ENCODE data around the gene PAWR.
"Not testable (repeated sequence)": the region's sequence is repeated elsewhere in the genome, so short reads cannot be mapped to it uniquely, and the experiment has no call there.

The PAWR gene

DNA sequence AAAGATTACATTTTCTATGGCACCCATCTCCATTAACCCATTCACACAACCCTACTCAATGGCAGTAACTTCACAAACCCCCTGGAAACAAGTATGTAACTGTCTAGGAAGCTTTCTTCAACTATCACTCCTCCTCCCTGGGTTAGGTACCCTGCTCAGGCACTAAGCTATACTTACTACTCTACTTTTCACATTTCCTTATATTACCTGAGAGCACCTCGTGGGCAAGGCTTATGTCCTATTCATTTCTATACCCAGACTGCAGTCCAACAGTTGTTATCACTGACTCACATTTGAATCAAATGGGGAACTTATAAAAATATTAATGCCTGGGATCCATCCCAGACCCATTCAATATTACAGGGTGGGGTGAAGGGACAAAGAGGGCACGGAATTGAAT lies 4.6 kb downstream of the PAWR start:
- no peak for DNase-seq (ENCODE audit: low read depth)

DNA sequence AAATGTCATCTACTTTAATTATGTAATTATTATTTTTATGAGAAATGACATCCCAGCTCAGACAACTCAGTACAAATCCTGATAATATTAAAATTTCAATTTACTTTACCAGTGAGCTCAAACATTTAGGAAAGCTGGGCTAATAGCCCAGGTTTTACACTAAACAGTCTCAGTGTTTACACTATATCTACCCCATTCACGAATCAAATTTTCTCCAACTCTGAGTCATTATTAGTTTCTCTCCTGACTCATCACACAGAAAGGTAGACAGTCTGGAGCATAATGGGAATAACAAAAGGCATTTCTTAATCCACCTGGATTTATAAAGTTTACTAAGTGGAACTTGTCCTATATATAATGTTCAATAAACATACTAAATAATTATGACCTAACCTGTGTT lies 5.7 kb downstream of the PAWR start:
- DNase-seq (ENCODE audit: low read depth), result no peak

DNA sequence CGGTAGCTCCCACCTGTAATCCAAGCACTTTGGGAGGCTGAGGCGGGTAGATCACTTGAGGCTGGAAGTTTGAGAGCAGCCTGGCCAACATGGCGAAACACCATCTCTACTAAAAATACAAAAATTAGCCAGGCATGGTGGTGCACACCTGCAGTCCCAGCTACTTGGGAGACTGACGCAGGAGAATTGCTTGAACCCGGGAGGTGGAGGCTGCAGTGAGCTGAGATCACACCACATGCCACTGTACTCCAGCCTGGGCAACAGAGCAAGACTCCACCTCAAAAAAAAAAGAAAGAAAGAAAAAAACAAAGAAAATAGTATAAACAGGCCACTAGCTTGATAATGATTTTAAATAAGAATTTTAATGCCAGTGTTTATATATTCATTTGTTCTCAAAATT lies 6.4 kb downstream of the PAWR start:
- not testable (repeated sequence) for DNase-seq (ENCODE audit: low read depth)

DNA sequence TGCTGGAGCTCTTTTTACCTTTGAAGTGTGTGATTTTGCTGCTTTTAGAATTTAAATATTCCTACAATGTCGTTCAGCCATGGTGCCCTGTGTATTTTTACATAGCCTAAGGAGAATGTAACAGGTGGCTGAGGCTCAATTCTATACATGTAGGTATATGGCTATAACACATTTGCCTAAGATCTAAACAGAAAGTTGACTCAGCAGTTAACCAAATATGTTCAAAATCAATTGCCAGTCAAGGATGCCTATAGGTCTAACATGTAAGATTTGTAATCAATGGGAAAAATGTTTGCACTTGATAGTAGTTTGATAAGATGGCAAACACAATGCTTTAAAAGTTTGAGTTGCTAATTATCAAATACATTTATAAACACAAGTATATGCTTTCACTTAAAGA lies 8.2 kb downstream of the PAWR start:
- DNase-seq (ENCODE audit: low read depth), result no peak

DNA sequence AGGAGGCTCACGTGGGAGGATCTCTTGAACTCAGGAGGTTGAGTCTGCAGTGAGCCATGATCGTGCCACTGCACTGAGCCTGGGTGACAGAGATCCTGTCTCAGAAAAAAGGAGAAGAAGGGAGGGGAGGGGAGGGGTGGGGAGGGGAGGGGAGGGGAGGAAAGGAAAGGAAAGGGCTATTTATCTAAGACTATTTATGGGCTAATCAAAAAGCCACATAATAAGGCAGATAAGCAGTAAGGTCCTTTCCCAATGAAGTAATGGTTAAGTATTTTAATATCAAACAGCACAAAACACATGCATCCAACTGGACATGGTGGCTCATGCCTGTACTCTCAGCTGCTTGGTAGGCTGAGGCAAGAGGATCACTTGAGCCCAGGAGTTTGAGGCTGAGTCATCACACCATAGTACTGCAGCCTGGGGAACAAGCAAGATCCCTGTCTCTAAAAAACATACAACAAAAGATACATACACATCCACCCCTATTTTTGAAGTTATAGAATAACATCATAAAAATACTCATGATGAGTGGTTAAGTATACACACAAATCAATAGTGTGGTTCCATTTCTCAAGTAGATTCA lies 9.7 kb downstream of the PAWR start:
- DNase-seq (ENCODE audit: low read depth), result no peak

DNA sequence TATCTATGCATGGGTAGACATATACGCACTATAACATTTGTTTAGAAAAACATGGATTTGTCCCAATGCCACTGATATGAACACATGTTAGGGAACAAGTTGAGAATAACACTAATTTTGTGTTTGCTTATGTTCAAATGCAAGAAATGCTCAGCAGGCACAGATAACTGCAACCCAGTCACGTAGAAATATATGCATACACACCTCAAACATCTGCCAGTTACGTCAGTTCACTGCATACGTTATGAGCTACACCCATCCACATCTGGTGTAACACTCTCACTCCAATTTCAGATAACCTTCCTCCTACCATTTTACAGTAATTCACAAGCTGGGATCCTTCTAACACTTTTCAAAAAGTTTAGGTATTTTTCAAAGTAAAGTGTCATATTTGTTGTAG lies 10.7 kb downstream of the PAWR start:
- no peak for DNase-seq (ENCODE audit: low read depth)

DNA sequence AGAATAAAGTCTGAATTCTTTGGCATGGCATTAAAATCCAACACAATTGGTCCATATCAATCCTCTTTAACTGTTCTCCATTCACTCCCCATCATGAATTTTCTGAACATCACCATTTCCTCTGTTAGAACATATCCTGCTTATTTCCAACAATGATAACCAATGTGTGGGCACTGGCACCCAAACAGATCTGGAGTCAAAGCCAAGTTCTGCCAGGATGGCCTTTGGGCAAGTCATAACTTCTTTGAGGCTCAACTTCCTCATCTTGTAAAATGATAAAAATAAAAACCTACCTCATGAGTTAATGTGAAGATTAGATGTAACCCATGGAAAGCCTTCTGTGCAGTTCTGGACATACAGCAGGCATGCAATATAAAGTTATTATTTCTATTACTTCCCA lies 12.5 kb downstream of the PAWR start:
- DNase-seq (ENCODE audit: low read depth), result no peak

DNA sequence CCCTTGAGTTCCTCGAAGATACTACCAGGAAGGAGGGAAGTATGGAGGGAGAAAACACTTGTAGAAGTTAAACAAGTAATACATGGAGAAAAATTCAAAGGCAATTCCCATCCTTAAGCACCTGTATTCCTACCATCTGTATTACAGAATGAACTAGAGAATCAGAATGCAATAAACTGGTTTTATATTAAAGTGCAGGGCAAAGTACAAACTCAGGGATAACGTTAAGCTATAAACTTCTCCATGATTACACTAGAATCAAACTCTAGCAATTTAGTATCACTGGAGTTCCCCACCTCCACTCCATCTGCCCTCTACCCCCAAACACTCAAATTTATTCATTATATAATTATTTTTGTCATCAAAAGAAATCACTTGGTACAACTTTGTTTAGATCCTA lies 13.1 kb downstream of the PAWR start:
- no peak for DNase-seq (ENCODE audit: low read depth)

DNA sequence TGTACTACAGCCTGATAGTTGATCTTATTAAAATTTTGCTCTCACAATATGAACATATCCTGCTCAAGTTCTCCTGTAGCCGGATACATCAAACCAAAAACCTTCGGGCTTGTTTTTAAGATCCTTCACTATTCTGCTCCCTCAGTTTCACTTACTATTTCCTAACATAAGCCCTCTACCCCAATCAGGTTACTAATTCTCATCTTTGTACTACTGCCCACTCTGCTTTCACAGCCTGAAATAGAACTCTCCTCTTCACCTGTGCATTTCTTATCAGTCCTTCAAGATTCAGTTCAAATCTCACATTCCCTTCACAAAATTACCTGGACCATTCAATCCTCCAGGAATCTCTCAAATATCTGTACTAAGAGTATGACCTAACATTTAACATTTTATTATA lies 14.2 kb downstream of the PAWR start:
- DNase-seq (ENCODE audit: low read depth), result no peak

DNA sequence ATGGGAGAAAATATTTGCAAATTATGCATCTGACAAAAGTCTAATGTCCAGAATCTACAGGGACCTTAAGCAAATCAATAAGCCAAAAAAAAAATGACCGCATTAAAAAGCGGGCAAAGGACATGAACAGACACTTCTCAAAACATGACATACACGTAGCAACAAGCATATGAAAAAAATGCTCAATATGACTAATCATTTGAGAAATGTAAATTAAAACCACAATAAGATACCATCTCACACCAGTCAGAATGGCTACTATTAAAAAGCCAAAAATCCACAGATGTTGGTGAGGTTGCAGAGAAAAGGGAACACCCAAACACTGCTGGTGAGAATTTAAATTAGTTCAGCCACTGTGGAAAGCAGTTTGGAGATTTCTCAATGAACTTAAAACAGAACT lies 16.1 kb downstream of the PAWR start:
- no peak for DNase-seq (ENCODE audit: low read depth)

DNA sequence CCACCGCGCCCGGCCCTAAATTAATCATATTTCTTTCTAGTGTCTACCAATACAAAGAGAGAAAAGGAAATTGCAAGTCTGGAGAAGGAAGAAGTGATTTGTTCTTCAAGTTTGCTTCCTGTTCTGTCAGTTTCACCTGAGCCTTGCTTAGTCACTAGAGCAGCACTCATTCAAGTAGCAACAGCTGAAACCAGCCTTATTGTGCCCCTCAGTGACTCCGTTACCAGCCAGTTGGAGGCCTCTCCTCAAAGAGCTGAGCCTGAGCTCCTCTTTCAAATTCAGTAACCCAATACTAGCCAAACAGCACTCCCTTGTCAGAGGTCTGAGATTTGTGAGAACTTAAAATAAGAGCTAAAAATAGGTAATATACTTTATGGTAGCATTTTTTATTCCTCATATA lies 17.4 kb downstream of the PAWR start:
- no peak for DNase-seq (ENCODE audit: low read depth)

DNA sequence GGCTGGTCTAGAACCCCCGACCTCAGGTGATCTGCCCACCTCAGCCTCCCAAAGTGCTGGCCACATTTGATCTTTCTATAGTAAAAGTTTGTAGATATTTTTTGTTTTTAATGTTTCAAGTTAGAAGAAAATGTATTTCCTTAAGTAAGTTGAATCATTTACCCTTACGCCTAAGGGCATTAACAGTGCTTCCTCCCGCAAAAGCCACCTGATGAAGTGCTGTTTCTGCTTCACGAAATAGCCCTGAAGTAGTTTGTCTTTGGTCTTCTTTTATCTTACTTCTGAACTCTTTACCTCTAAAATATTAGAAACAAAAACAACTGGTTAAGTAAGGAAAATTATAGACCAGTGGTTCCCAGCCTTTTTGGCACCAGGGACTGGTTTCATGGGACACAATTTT lies 22.7 kb downstream of the PAWR start:
- no peak for DNase-seq (ENCODE audit: low read depth)

DNA sequence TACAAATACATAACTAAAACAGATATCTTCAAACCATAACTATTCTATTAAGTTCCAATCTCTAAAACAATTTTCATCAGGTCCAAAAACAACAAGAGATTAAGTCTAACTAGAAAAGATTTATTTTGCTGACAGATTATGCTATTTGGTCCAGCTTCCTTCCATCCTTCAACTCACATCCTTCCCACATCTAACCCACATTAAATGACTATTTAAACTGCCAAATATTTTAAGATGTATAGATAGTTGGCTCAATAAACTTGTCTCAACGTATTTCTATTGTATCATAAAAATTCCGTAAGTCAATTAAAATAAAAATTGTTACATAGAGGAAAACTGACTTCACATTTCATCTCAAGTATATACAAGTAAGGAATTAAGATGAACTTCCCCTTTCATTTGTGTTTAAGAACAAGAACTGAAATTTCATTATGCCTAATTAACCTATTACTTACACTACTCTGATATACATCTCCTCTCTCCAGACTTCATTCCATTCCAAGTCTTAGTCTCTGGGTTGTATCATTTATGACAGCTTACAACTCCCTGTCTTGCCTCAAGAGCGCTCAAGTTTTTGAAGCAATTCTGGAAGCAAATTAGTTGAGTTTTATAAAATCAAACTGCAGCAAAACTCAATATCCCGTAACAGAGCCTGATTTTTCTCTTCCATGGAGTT lies 25.4 kb downstream of the PAWR start:
- DNase-seq (ENCODE audit: low read depth), result no peak

DNA sequence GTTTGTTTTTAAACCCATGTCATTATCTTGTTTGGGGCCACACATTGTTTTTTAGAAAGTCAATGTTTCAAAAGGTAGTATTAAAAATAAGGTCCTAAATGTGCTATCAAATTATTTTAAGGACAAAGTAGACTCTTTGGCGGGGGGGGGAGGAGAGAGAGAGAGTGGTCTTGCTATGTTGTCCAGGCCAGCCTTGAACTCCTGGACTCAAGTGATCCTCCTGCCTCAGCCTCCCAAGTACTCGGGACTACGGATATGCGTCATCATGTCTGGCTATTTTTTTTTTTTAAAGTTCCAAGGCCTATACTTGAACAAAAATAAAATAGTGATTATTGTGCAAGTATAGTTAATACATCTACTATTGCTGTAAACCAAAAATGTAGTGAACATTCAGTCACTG lies 26.2 kb downstream of the PAWR start:
- DNase-seq (ENCODE audit: low read depth), result no peak

DNA sequence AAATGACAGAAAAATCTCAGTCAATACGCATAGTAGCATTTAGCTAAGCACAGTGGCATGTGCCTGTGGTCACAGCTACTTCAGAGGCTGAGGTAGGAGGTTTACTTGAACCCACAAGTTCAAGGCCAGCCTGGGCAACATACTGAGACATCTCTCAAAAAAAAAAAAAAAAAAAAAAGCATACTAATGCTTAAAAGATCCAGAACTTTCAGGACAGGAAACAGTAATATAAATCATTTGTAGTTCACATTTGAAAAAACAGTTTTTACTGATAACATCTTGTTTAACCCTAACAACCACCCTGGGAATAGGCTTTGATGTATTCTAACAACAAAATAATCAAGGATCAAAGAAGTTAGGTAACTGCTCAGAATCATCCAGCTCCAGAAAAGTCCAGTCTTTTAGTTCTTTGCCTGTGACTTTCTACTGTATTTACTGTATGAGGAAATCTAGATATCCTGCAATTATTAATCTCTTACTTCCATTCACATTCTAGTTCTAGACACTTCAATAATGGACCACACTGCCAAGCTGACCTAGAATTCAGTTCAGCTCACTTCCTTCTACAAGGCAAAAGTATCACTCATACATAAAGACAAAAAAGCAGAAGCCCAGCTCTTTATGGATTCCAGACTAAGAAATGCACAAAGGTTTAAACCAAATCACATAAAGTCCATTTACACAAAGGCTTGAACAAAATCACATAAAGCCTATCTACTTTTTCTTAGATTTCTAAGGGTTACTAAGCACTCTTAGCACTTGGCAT lies 28.5 kb downstream of the PAWR start:
- DNase-seq (ENCODE audit: low read depth), result no peak

DNA sequence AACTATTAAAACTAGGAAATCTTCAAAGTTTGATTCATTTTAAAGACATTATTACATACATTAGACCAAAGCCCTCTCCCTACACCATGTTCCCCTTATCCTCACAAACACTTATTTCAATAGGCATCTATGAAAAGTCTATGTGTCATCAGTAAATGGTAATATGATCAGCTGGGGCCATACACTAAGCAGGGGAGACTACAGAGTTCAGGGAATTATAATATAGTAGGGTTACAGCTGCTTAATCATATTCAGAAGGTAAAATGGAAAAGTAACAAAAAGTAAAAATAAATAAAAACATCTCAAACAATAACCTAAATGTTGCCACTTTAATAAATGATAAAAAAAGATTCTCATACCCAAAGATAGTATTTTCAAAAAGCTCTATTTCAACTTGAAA lies 29.1 kb downstream of the PAWR start:
- no peak for DNase-seq (ENCODE audit: low read depth)

DNA sequence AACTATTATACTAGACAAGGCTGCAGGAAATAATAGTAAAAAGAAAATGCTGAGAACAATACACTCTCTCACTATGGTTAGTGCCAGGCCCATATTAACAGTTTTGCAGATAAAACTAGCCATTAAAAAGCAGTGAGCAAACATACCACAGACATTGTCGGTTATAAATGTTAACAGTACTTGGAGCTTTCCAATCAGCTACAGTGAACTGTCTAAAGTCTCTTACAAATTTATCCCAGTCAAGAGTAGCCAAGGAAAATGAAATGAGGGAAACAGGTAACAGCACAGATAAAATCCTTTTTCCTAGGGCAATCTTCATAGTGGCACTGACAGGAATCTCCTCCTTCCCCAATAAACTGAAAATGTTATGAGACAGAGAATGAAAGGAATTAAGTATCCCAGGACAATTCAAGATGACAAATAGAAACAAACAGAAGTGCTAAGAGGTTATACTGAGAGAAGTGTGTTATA lies 30.8 kb downstream of the PAWR start:
- DNase-seq (ENCODE audit: low read depth), result no peak

DNA sequence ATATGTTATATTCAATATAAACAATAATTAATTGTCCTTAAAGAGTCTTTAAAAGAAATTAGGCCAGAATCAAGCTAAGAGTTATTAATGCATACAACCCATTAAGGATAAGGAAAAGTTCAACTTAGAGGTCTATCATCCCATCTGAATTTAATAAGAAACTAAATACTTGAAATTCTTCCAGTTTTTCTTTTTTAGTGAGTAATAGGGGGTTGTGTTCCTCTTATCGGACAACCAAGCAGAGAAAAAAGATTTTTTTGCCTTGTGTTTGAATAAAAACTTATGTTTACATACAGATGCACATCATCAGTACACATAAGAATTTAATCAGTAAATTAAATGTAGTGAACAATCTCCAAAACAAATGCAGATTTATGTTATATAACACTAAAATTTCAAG lies 32.5 kb downstream of the PAWR start:
- no peak for DNase-seq (ENCODE audit: low read depth)

DNA sequence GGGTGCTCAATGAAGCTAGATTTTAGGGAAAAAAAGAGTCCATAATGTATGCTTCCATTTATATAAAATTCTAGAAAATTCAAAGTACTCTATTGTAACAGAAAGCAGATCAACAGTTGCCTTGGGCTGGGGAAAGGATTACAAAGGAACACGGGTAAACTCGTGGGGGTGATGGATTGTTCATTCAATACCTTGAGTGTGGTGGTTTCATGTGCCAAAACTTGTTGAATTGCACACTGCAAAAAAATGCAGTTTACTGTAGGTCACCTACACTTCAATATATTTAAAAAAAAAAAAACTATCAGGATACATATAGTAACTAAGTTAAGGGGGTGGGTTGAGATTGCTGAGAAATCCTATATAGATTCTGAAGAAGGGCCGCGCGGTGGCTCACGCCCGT lies 33.6 kb downstream of the PAWR start:
- no peak for DNase-seq (ENCODE audit: low read depth)

DNA sequence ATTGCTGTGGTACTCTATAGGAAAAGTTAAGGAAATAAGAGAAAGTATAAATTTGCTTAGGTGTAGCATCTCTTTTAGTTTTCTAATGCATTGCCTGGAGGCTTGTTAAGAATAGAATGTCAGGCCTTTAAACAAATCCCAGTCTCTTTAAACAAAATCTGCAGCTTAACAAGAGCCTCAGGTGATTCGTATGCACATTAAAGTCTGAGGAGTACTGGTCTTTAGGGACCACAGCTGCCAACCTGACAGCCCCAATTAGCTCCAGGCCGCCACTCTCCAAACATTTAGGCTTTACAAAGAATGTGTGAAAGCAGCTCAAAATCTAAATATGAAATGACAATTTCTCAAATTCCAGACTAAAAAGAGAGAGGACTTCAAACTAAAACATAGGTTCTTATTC lies 35.7 kb downstream of the PAWR start:
- DNase-seq (ENCODE audit: low read depth), result no peak

DNA sequence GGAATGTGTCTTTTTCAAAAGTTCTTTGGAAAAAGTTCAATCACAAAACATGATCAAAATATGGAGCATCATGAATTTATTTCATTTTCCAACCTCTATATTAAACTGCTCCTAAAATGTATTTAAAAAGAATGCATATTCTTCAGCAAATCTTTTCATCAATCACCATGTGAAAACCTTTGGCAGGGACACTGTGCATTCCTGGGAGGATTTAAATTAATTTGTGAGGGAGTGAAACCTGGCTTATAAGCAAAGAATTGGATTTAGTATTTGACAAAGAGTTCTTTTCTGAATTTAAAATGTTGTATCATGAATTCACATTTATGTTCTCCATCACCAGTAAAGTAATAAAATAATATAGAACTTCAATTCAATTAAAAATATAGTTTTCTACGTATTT lies 38.2 kb downstream of the PAWR start:
- DNase-seq (ENCODE audit: low read depth), result no peak

DNA sequence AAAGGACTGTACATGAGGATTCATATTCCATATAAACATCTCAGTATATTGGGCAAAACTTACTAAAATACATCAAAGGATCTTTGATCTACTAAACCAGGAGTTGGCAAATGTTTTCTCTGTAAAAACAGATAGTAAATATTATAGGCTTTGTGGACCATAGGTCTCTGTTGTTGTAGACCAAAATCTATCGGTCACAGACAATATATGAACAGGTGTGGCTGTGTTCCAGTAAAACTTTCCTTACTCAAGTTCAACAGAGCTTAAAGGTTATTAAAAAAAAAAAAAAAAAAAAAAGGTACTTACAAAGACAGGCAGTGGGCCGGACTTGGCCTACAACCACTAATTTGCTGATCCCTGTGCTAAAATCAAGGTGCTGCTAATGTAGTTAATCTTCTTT lies 40.3 kb downstream of the PAWR start:
- DNase-seq (ENCODE audit: low read depth), result no peak

DNA sequence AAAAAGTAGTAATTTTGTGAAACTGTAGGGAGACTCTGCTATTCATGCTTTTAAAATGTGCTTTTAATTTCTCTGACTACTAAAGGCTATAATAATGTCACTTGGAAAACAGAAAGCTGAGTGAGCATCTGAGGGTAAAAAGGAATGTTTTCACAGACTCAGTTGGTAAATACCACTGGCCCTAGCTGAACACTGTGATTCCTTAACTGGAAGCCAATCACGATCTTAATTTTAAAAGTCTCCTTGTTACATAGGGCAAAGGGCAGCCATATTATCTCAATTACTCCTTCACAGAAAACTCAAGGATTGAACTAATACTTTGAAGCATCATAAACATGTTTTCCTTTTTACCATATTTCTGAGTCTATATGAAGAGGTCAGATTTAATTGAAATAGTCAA lies 41.9 kb downstream of the PAWR start:
- DNase-seq (ENCODE audit: low read depth), result no peak

DNA sequence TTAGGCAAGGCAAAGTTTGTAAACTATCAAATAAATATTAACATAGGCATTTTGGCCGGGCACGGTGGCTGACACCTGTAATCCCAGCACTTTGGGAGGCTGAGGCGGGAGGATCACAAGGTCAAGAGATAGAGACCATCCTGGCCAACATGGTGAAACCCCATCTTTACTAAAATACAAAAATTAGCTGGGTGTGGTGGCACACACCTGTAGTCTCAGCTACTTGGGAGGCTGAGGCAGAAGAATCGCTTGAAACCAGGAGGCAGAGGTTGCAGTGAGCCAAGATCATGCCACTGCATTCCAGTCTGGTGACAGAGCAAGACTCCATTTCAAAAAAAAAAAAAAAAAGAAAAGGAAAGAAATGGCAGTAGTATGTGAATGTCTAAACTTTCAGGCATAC lies 43.9 kb downstream of the PAWR start:
- not testable (repeated sequence) for DNase-seq (ENCODE audit: low read depth)

All from HS-27A (cell line).